Smooth muscle cell (in vitro differentiated cells): ENCODE measurements around the gene PDE11A. TPM values are rescaled to one million over a fixed set of nuclear protein-coding genes. Genes with fewer than 3 reads are reported as not detected.
"Not testable (repeated sequence)": the region's sequence is repeated elsewhere in the genome, so short reads cannot be mapped to it uniquely, and the experiment has no call there.

Experiments
- DNase-seq: peaks from one replicate; lab custom pipeline; 2025; ENCODE audit not compliant: unreplicated experiment; lab: John Stamatoyannopoulos, UW
- H2AFZ ChIP-seq: fragments of 200-600 bp; sonication (generic); 2 replicates; pipeline ENCODE4 v1.6.0; 2016; ENCODE audit warnings: antibody characterized with exemption, low read depth, mild to moderate bottlenecking
- H3F3A ChIP-seq: fragments of 200-600 bp; sonication (generic); 2 replicates; pipeline ENCODE4 v1.6.0; 2017; ENCODE audit warnings: antibody characterized with exemption, low read depth
- H3K27ac ChIP-seq: fragments of 200-600 bp; sonication (generic); 2 replicates; pipeline ENCODE4 v1.5.1; 2016; ENCODE audit warnings: low read depth, mild to moderate bottlenecking
- H3K27me3 ChIP-seq: fragments of 200-600 bp; sonication (generic); 2 replicates; pipeline ENCODE4 v1.6.1; 2016; ENCODE audit warnings: low read depth, mild to moderate bottlenecking
- H3K36me3 ChIP-seq: fragments of 200-600 bp; sonication (generic); 2 replicates; pipeline ENCODE4 v1.5.1; 2016; ENCODE audit warnings: low read depth
- H3K4me1 ChIP-seq: fragments of 200-600 bp; sonication (generic); 2 replicates; pipeline ENCODE4 v1.5.1; 2016; ENCODE audit warnings: low read depth
- H3K4me2 ChIP-seq: fragments of 200-600 bp; sonication (generic); 2 replicates; pipeline ENCODE4 v1.6.0; 2016; ENCODE audit warnings: mild to moderate bottlenecking
- H3K4me3 ChIP-seq: fragments of 200-600 bp; sonication (generic); 2 replicates; pipeline ENCODE4 v1.5.1; 2016; ENCODE audit warnings: mild to moderate bottlenecking
- H3K79me2 ChIP-seq: fragments of 200-600 bp; sonication (generic); 2 replicates; pipeline ENCODE4 v1.6.0; 2016; ENCODE audit warnings: low read depth, mild to moderate bottlenecking
- H3K9ac ChIP-seq: fragments of 200-600 bp; sonication (generic); 2 replicates; pipeline ENCODE4 v1.6.0; 2016; ENCODE audit warnings: low read depth
- H3K9me3 ChIP-seq: fragments of 200-600 bp; sonication (generic); replicated peaks from 2 replicates; pipeline ENCODE4 v1.5.1; 2016; ENCODE audit warnings: low read depth
- H4K20me1 ChIP-seq: fragments of 200-600 bp; sonication (generic); 2 replicates; pipeline ENCODE4 v1.6.0; 2016; ENCODE audit warnings: low read depth
- CTCF ChIP-seq: fragments of 200-600 bp; sonication (generic); IDR thresholded peaks from 2 replicates; pipeline ENCODE4 v1.5.1; 2017; ENCODE audit warnings: borderline replicate concordance, mild to moderate bottlenecking, antibody characterized with exemption; ENCODE audit not compliant: insufficient read depth, poor library complexity, severe bottlenecking
- whole genome bisulfite sequencing: methylation state at CpG from one replicate; pipeline ENCODE4 v1.1.7; 2016; ENCODE audit warnings: low lambda C conversion rate; 5-methylcytosine and 5-hydroxymethylcytosine counted together
- polyA plus RNA-seq: library from polyadenylated mRNA; unstranded; fragments of >200 nt; fragmentation: Nextera tagmentation; extraction: Ambion mirVana; gene quantifications from 2 replicates; pipeline ENCODE4 v1.2.1, GENCODE V29; 2016
- total RNA-seq: library from RNA; depleted of rRNA; stranded (reverse); fragments of >200 nt; gene quantifications from 2 replicates; pipeline ENCODE4 v1.2.3, GENCODE V29; 2014

The PDE11A gene
- total and polyA plus RNA-seq, 2 experiments from 2014 or later = under 0.01 TPM; not detected in 1

- H3K4me3 ChIP-seq, H3K4me1 ChIP-seq, H3K9ac ChIP-seq, H3K36me3 ChIP-seq, H3F3A ChIP-seq, DNase-seq, H4K20me1 ChIP-seq, H3K27ac ChIP-seq, H3K79me2 ChIP-seq, H3K4me2 ChIP-seq, H3K9me3 ChIP-seq, H2AFZ ChIP-seq: not testable (repeated sequence)
- H3K27me3 ChIP-seq = peaks cover 12% of the 10 kb centered on the region
- WGBS = 96% methylated on average over 11 of the region's 14 CpGs
These were observed 128.0 kb downstream of the PDE11A start for GRCh38 chr2:177944530-177944929.

- H4K20me1 ChIP-seq = no peaks in the 10 kb centered on the region
- WGBS = 95% methylated on average over 1 of the region's 1 CpG
- DNase-seq = no peak
These were observed 129.8 kb downstream of the PDE11A start for GRCh38 chr2:177942731-177943130.

GRCh38 chr2:177939211-177939610, 133.4 kb downstream of the PDE11A start:
- Histone ChIP-seq H3K36me3 (no peaks in the 10 kb centered on the region), H3K27ac (no peak overlapping the region), H3K4me3 (no peak overlapping the region), H2AFZ (no peak overlapping the region), H4K20me1 (no peaks in the 10 kb centered on the region), H3F3A (no peaks in the 10 kb centered on the region), H3K4me2 (no peak overlapping the region), H3K27me3 (peaks cover 12% of the 10 kb centered on the region), H3K9me3 (no peaks in the 10 kb centered on the region), H3K79me2 (no peaks in the 10 kb centered on the region), H3K4me1 (no peaks in the 10 kb centered on the region), H3K9ac (no peak overlapping the region)
- 100% methylated on average over 2 of the region's 2 CpGs for WGBS
- DNase-seq = no peak
- TF ChIP-seq CTCF = no peak

More at GRCh38 chr2:177942731-177943130, 129.8 kb downstream of the PDE11A start:
- no peak overlapping the region for H3K9ac ChIP-seq
- no peaks in the 10 kb centered on the region for H3K4me1 ChIP-seq
- no peaks in the 10 kb centered on the region for H3F3A ChIP-seq
- H2AFZ ChIP-seq = no peak overlapping the region
- H3K36me3 ChIP-seq = no peaks in the 10 kb centered on the region
- H3K4me2 ChIP-seq = no peak overlapping the region
- no peak for TF ChIP-seq CTCF
- H3K27me3 ChIP-seq = peaks cover 12% of the 10 kb centered on the region
- no peak overlapping the region for H3K4me3 ChIP-seq
- no peaks in the 10 kb centered on the region for H3K9me3 ChIP-seq
- no peaks in the 10 kb centered on the region for H3K79me2 ChIP-seq
- H3K27ac ChIP-seq = no peak overlapping the region

GRCh38 chr2:177930916-177931315, 141.7 kb downstream of the PDE11A start:
- no peaks in the 10 kb centered on the region for H3K27me3 ChIP-seq
- no peaks in the 10 kb centered on the region for H4K20me1 ChIP-seq
- DNase-seq = no peak
- no peak overlapping the region for H3K9ac ChIP-seq
- no peaks in the 10 kb centered on the region for H3K79me2 ChIP-seq
- no peaks in the 10 kb centered on the region for H3F3A ChIP-seq
- TF ChIP-seq CTCF = no peak
- no peak overlapping the region for H2AFZ ChIP-seq
- no peak overlapping the region for H3K4me2 ChIP-seq
- H3K4me1 ChIP-seq = no peaks in the 10 kb centered on the region
- WGBS = 89% methylated on average over 4 of the region's 4 CpGs
- H3K36me3 ChIP-seq = no peaks in the 10 kb centered on the region
- no peak overlapping the region for H3K27ac ChIP-seq
- H3K9me3 ChIP-seq = no peaks in the 10 kb centered on the region
- no peak overlapping the region for H3K4me3 ChIP-seq
